OCI-LY3 (cell line): ENCODE results near the gene GALR2.
"Not testable (repeated sequence)": the region's sequence is repeated elsewhere in the genome, so short reads cannot be mapped to it uniquely, and the experiment has no call there.

Experiments
- EZH2phosphoT487 ChIP-seq: fragments of 200-600 bp; shearing (Covaris generic); IDR thresholded peaks from 2 replicates; pipeline ENCODE4 v1.6.1; 2018; ENCODE audit warnings: antibody characterized with exemption, mixed run types, low read depth
- TF ChIP-seq, protein P1 (sequence below): fragments of 200-600, 300-600 bp; sonication (generic); IDR thresholded peaks from 2 replicates; pipeline ENCODE4 v1.5.1; 2014; ENCODE audit warnings: antibody characterized with exemption, low read length, low read depth

GRCh38 chr17:76044475-76045007 is 30.0 kb upstream of the GALR2 start:
- TF ChIP-seq, protein P1, sequence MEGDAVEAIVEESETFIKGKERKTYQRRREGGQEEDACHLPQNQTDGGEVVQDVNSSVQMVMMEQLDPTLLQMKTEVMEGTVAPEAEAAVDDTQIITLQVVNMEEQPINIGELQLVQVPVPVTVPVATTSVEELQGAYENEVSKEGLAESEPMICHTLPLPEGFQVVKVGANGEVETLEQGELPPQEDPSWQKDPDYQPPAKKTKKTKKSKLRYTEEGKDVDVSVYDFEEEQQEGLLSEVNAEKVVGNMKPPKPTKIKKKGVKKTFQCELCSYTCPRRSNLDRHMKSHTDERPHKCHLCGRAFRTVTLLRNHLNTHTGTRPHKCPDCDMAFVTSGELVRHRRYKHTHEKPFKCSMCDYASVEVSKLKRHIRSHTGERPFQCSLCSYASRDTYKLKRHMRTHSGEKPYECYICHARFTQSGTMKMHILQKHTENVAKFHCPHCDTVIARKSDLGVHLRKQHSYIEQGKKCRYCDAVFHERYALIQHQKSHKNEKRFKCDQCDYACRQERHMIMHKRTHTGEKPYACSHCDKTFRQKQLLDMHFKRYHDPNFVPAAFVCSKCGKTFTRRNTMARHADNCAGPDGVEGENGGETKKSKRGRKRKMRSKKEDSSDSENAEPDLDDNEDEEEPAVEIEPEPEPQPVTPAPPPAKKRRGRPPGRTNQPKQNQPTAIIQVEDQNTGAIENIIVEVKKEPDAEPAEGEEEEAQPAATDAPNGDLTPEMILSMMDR: not testable (repeated sequence)
- TF ChIP-seq EZH2phosphoT487: not testable (repeated sequence)
